HL-60/S4 treated with retinoic acid at 250 ng/mL for 4 days and 3 days (cell line): ENCODE data around the gene TIMM13.

Experiments used
- in situ Hi-C: fragments of 300-500 bp; cut with MboI; formaldehyde crosslinking; loops from 2 replicates; pipeline ENCODE4 v1.7.0; 2022; ENCODE audit warnings: low sequenced_read_pairs

TIMM13 gene

DNA sequence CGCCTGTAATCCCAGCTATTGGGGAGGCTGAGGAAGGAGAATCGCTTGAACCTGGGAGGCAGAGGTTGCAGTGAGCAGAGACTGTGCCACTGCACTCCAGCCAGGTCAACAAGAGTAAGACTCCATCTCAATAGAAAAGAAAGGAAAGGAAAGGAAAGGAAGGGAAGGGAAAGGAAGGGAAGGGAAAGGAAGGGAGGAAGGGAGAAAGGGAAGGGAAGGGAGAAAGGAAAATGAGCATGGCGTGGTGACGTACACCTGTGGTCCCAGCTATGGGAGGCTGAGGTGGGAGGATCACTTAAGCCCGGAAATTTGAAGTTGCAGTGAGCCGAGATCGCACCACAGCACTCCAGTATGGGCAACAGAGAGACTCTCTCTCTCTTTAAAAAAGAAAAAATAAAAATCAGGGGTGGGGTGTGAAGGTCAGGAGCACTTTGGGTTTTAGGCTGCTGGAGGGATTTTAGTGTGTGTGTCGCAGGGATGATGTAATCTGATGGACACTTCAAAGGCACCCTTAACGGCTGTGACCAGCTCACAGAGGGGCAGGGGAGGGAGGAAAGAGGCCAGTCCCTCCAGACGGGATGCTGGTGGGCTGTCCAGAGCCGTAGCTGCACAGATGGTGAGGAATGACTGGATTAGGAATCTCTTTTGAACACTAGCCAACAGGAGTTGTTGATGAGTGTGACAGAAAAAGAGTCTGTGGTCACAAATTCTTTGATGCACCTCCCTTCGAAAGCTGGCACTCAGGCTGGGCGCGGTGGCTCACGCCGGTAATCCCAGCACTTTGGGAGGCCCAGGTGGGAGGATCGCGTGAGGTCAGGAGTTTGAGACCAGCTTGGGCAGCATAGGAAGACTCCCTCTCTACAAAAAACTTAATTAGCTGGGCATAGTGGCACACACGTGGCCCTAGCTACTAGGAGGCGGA, 39.8 kb downstream of the TIMM13 start:
- in situ Hi-C loops: no loop called here

DNA sequence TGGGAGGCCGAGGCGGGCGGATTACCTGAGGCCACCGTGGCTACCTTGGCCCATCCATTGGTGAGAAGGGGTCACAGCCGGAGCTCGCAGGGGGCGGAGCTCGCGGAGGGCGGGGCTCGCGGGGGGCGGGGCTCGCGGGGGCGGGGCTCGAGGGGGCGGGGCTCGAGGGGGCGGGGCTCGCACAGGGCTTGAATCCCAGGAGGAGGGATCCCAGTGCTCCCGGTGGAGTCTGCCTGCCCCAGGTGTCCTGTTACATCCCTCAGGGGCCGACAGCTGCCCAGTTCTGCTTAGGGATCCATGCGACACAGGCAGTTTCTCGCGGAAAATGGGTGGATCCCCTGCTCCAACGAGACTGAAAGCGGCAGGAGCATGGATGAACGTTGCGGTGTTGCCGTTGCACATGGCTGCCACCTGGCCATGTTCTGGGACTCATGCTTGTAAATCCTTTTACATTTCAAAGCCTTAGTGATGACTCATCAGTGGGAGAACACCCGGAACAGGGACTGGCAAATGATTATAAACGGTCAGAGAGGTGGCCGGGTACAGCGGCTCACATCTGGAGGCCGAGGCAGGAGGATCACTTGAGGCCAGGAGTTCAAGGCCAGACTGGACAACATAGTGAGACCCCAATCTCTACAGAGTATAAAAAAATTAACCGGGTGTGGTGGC, 42.2 kb downstream of the TIMM13 start:
- in situ Hi-C loops: no loop called here

DNA sequence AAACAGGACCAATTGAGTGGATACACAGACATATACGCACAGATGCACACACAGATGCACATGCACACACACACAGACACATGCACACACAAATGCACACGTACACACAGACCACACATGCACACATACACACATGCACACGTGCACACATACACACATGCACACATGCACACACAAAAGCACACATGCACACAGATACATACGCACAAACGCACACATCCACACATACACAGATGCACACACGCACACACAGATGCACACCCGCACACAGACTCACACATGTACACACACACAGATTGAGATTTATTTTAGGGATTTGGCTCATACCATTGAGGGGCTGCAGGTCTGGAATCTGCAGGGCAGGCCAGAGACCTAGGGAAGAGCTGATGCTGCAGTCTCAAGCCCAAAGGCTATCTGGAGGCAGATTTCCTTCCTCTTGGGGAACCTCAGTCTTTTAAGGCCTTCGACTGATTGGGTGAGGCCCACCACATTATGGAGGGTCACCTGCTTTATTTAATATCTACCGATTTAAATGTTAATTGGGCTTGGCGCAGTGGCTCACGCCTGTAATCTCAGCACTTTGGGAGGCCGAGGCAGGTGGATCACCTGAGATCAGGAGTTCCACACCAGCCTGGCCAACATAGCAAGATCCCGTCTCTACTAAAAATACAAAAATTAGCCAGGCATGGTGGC, 44.7 kb downstream of the TIMM13 start:
- in situ Hi-C loops: no loop called here

DNA sequence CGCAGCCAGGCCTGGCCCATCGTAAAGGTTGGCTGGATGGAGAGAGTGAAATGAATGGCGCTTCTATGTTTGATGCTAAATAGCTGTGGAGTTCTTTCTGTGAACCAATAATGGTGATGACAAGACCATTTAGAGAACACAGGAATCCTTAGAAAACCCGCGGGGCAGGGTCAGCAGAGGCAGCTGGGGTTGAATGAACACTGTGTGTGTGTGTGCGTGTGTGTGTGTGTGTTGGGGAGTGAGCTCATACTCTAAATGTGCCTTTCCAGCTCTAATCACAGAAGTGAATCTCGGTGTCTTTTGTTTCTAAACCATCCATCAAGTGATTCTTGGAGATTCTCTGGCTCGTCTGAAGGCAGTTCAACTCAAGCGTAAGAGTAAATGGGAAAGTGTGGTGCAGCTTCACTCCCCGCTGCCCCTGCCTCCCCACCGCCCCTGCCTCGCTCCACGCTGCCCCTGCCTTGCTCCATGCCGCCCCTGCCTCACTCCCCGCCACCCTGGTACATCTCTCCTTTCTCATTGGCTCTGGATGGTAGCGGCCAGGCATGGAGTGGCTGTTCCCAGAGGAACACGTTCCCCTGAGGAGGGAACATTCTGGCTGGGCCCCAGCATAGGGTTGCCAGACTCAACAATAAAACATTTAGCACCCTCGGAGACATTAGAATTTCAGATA, 46.1 kb downstream of the TIMM13 start:
- in situ Hi-C loops: no loop called here

DNA sequence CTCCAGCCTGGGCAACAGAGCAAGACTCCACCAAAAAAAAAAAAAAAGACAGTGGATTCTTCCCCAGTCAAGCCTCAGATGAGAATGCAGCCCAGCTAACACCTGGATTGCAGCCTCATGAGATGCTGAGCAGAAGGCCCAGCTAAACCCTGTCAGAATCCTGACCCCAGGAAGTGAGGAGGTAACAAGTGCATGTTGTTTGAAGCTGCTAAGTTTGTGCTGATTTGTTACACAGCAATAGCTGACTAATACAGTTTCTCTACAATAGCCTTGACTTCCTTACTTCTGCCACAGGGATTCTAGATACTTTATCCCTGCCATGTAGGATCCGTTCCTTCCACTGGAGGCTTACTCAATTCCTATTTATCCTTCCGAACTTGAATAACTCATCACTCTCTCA, 46.8 kb downstream of the TIMM13 start:
- in situ Hi-C loops: no loop called here

DNA sequence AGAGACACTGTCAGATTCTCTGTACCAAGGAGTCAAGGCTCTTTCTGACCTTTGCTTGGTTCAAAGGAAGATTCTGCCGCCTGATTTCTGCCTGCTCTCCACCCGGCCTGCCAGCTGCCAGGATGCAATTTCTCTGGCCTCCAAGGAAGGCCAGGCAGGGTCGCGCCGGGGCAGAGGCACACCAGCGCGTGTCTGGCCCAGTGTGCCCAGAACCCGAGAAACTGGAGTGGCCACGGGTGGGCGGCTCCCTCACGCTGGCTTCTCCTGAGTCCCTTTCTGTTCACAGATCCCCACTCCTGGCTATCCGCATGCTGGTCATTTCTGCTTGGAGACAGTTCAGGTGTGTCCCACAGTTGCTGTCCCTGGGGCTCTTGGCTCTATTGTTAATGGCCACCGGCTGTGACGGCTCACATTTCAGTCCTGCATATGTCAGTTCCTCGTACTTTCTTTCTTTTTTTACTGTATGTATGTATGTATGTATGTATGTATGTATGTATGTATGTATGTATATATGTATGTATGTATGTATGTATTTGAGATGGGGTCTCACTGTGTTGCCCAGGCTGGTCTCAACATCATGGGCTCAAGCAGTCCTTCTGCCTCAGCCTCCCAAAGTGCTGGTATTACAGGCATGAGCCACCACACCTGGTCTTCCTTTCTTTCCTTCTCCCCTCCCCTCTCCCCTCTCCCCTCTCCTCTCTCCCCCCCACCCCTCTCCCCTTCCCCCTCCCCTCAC, 50.4 kb downstream of the TIMM13 start:
- in situ Hi-C loops: no loop called here
